ENCODE results near the gene CCDC192.

The CCDC192 gene

DNA sequence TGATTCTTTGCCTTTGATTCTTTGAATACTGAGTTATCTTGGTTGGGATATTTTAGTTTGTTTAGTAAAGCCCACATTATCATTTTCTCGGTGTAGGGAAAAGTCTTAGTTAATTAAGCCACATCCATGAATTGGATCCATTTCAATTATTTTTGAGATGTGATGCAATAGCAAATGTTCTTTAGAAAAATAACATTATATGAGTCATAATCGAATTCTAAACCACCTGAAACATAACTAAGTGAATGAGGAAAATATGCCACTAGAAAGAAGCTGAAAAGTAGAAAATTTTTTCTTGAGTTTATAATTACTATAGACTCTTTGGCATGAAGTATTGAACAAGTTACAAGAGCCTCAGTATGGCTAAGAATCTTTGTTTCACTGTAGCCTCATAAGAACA is 17.5 kb upstream of the CCDC192 start:
- TF ChIP-seq, protein P1, sequence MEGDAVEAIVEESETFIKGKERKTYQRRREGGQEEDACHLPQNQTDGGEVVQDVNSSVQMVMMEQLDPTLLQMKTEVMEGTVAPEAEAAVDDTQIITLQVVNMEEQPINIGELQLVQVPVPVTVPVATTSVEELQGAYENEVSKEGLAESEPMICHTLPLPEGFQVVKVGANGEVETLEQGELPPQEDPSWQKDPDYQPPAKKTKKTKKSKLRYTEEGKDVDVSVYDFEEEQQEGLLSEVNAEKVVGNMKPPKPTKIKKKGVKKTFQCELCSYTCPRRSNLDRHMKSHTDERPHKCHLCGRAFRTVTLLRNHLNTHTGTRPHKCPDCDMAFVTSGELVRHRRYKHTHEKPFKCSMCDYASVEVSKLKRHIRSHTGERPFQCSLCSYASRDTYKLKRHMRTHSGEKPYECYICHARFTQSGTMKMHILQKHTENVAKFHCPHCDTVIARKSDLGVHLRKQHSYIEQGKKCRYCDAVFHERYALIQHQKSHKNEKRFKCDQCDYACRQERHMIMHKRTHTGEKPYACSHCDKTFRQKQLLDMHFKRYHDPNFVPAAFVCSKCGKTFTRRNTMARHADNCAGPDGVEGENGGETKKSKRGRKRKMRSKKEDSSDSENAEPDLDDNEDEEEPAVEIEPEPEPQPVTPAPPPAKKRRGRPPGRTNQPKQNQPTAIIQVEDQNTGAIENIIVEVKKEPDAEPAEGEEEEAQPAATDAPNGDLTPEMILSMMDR (conservative IDR thresholded peaks at IDR 0.05), result no peak
- no peak for TF ChIP-seq ZFX (IDR thresholded peaks at IDR 0.05)
- no peak overlapping the region for H3K27ac ChIP-seq

DNA sequence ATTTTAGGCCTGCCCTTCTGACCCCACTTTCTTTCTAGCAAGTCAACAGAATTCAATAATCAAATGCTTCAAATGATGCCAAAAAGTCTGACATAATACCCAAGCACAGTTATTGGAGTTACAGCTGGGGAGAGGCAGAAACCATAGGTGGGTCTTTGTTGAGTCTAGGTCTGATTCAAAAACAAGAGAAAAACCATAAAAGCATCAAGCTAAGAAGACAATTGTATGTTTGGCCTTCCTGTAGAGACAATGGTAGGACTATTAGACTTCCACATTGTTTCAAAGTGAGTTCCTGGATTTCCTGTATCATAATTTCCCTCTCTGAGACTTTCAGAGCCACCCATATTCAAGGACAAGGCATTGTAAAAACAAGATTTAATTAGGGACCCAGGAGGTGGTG is 16.8 kb upstream of the CCDC192 start:
- TF ChIP-seq, protein P1 (conservative IDR thresholded peaks at IDR 0.05), result no peak
- no peak for TF ChIP-seq ZFX (IDR thresholded peaks at IDR 0.05)
- no peak overlapping the region for H3K27ac ChIP-seq

DNA sequence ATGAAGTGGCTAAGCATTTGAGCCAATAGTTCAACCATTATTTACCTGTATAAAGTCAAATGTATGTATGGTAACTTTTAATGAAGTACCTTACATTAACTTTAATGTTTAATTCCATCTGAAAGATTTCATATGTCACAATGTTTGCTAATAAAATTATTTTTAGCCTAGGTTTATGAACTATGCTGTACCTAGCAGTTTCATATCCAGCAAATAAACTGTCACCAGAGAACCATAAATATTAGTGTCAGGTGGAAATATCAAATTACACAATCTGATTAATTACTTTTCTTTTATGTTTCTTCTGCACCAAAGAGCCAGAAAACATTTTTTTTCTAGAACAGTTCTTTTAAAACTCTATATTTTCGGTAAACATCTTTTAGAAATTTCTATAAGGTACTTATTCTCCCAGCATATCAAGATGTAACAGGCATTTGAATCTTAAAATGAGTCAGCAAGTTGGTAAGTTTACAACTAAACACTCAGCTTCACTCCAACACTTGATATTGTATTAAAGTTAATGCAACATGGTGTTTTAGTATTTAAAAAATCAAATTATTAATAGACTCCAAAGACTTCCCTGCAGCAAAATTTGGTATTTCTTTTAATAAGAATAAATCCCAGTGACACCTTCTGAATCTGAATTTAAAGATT is 8.5 kb upstream of the CCDC192 start:
- TF ChIP-seq, protein P1 (conservative IDR thresholded peaks at IDR 0.05), result no peak
- no peak for TF ChIP-seq ZFX (IDR thresholded peaks at IDR 0.05)
- no peak overlapping the region for H3K27ac ChIP-seq

DNA sequence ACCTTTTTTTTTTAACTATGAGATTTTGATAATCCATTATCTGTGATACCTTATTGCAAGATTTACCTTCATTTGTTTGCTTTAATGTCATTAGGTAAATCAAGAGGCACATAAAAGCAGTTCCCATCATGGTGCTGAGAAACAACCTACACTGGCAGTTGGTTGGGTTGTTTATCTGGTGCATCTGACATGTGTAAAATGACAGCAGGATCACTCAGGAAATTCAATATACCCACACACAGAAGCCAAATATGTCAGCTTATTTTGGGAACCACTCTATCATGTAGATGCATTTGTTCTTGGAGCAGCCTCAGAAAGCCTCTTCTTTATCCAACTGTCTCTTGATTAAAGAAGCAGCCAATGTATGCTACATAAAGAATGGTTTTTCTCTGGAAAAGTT is 7.8 kb upstream of the CCDC192 start:
- H3K27ac ChIP-seq, result no peak overlapping the region
- TF ChIP-seq ZFX (IDR thresholded peaks at IDR 0.05), result no peak
- TF ChIP-seq, protein P1 (conservative IDR thresholded peaks at IDR 0.05), result no peak

DNA sequence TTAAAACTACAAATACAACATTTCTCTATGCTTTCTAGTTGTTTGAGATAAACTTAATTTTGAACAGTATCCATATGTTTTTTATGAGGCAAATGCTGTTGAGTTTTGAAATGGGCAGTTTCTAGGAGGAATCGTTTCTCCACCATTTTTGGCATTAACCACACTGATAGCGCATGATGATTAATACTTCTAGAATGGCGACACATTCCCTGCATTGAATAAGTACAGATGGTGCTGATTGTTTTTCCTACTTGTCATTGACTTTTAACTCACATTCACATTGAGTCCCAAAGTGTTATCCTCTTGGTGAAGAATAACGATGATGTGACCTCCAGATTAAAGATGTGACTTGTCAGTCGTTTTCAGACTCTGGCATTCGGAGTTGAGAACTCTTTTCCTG is 6.5 kb upstream of the CCDC192 start:
- TF ChIP-seq, protein P1 (conservative IDR thresholded peaks at IDR 0.05), result no peak
- TF ChIP-seq ZFX (IDR thresholded peaks at IDR 0.05), result no peak
- H3K27ac ChIP-seq, result no peak overlapping the region

DNA sequence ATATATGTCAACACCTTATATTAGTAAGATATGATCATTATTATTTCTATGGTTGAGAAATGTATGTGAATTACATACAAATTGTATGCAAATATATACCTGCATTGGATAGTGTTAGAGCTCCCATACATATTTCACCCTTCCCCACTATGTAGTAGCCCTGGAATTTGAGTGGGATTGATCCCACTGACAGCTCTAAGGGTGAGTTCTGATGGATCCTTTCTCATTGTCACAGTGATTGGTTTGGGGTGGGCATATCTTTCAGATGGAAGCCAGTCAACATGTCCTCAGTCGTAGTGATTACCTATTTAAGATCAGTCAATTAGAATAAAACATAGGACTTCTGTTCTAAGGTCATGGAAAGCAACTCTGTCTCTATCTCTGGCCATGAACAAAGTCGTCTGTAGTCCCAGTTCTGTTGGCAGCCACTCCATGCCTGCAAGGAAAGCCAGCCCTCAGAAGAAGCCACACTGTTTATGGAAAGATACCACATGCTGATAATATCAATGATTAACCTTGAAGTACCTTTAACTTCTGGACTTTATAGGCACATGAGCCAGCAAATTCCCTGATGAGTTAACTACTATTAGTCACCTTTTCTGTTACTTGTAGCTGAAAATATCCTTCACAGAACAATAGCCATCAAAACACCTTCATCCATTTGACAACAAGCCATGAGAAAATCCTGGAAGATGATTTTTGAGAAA is 5.1 kb upstream of the CCDC192 start:
- no peak overlapping the region; the same call in 1 of the 2 replicates for H3K27ac ChIP-seq
- no peak for TF ChIP-seq ZFX (IDR thresholded peaks at IDR 0.05)
- TF ChIP-seq, protein P1 (conservative IDR thresholded peaks at IDR 0.05), result no peak

DNA sequence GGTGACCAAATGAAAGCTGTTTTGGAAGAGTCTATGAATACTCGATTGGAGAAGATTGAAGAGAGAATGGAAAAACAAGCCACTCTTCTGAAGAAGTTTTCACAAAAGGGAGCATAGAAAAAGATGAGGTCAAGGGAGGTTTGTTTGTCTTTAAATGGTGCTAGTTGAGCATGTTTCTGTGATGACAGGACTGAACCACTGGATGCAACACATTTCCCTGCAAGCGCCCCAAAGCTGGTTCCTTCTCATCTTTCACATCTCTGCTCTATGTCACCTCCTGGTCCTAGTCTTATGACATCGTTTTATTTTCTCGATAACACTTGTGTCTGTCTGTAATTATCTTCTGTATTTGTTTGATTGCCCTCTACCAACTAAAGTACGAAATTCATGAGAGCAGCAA is 3.8 kb upstream of the CCDC192 start:
- H3K27ac ChIP-seq, result no peak overlapping the region; the same call in 1 of the 2 replicates
- TF ChIP-seq, protein P1 (conservative IDR thresholded peaks at IDR 0.05), result no peak
- TF ChIP-seq ZFX (IDR thresholded peaks at IDR 0.05), result no peak
